DND-41 (cell line): ENCODE data around the gene USP32.

Experiments
- ATAC-seq: fragments of 200-7000 bp; cut with Tn5 transposase; 3 replicates; pipeline ENCODE4 v1.9.1; 2021; ENCODE audit warnings: low read depth; ENCODE audit not compliant: insufficient read depth
- DNase-seq: peaks from one replicate; pipeline ENCODE4 v3.0.0-alpha.2; 2020
- H2AFZ ChIP-seq: 2 replicates; pipeline ENCODE4 v1.6.0; 2012; ENCODE audit warnings: low read depth, low read length
- H3K27ac ChIP-seq: 2 replicates; pipeline ENCODE4 v1.5.1; 2012; ENCODE audit warnings: low read length, inconsistent platforms
- H3K27me3 ChIP-seq: fragments of 200-600 bp; sonication (generic); 2 replicates; pipeline ENCODE4 v1.6.0; 2012; ENCODE audit warnings: low read length, mild to moderate bottlenecking, inconsistent platforms; ENCODE audit not compliant: insufficient read depth, poor library complexity
- H3K36me3 ChIP-seq: 2 replicates; pipeline ENCODE4 v1.5.1; 2012; ENCODE audit warnings: low read length, inconsistent platforms; ENCODE audit not compliant: insufficient read depth
- H3K4me1 ChIP-seq: 2 replicates; pipeline ENCODE4 v1.5.1; 2012; ENCODE audit warnings: mild to moderate bottlenecking, low read length; ENCODE audit not compliant: insufficient read depth
- H3K4me2 ChIP-seq: 2 replicates; pipeline ENCODE4 v1.6.0; 2012; ENCODE audit warnings: mild to moderate bottlenecking, moderate library complexity, low read length, inconsistent platforms; ENCODE audit not compliant: insufficient read depth
- H3K4me3 ChIP-seq, 2 experiments: fragments of 200-600 bp in 1 of 2; shearing (Covaris generic) in 1 of 2; 2 replicates each; pipeline ENCODE4 v1.5.1; 2012 to 2016; ENCODE audit warnings: inconsistent platforms in 2 of 2, low read length in 2 of 2, mild to moderate bottlenecking in 2 of 2, low read depth in 1 of 2, moderate library complexity in 1 of 2
- H3K79me2 ChIP-seq: 2 replicates; pipeline ENCODE4 v1.6.0; 2012; ENCODE audit warnings: low read length, inconsistent platforms; ENCODE audit not compliant: insufficient read depth
- H3K9ac ChIP-seq: 2 replicates; pipeline ENCODE4 v1.6.0; 2012; ENCODE audit warnings: low read depth, mild to moderate bottlenecking, inconsistent platforms, low read length, moderate library complexity
- H3K9me3 ChIP-seq: 2 replicates; pipeline ENCODE4 v1.5.1; 2012; ENCODE audit warnings: low read length, moderate library complexity, mild to moderate bottlenecking, inconsistent platforms; ENCODE audit not compliant: insufficient read depth, severe bottlenecking
- H4K20me1 ChIP-seq: 2 replicates; pipeline ENCODE4 v1.6.0; 2012; ENCODE audit warnings: low read length; ENCODE audit not compliant: insufficient read depth
- EZH2 ChIP-seq: IDR thresholded peaks from 3 replicates; pipeline ENCODE4 v1.6.1; 2012; ENCODE audit warnings: borderline replicate concordance, low read depth, mild to moderate bottlenecking, moderate library complexity, low read length, inconsistent platforms; ENCODE audit not compliant: severe bottlenecking
- TF ChIP-seq, protein P1 (sequence below): IDR thresholded peaks from 2 replicates; pipeline ENCODE4 v1.5.1; 2012; ENCODE audit warnings: borderline replicate concordance, low read length, moderate library complexity, mild to moderate bottlenecking; ENCODE audit not compliant: poor library complexity, severe bottlenecking; ENCODE audit errors: extremely low read depth

Gene USP32

DNA sequence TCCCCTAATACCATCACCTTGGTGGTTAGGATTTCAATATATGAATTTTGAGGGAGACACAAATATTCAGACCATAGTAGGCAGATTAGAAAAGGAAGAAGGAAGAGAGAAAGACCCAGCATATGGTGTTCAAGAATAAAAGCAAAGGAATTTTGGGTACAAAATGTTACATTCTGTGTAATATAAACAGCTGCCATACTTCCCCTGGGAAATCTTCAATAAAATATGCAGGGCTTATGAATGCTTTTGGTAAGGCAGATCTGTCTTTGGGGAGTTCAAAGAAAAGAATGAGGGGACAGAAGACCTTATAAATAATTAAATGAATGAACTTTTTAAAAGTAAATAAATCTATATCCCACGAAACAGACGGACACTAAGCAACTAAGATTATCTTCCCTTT is 91.9 kb downstream of the USP32 start:
- Histone ChIP-seq H3K4me2 (no peak overlapping the region), H3K9me3 (no peaks in the 10 kb centered on the region), H3K79me2 (peaks cover 42% of the 10 kb centered on the region), H3K27me3 (no peaks in the 10 kb centered on the region), H3K27ac (no peak overlapping the region), H2AFZ (no peak overlapping the region), H3K4me1 (no peaks in the 10 kb centered on the region), H3K4me3 (no peak overlapping the region), H3K9ac (no peak overlapping the region), H4K20me1 (no peaks in the 10 kb centered on the region), H3K36me3 (peaks cover 10% of the 10 kb centered on the region; the same call in 1 of the 2 replicates)
- ATAC-seq, result no peak
- TF ChIP-seq, protein P1, sequence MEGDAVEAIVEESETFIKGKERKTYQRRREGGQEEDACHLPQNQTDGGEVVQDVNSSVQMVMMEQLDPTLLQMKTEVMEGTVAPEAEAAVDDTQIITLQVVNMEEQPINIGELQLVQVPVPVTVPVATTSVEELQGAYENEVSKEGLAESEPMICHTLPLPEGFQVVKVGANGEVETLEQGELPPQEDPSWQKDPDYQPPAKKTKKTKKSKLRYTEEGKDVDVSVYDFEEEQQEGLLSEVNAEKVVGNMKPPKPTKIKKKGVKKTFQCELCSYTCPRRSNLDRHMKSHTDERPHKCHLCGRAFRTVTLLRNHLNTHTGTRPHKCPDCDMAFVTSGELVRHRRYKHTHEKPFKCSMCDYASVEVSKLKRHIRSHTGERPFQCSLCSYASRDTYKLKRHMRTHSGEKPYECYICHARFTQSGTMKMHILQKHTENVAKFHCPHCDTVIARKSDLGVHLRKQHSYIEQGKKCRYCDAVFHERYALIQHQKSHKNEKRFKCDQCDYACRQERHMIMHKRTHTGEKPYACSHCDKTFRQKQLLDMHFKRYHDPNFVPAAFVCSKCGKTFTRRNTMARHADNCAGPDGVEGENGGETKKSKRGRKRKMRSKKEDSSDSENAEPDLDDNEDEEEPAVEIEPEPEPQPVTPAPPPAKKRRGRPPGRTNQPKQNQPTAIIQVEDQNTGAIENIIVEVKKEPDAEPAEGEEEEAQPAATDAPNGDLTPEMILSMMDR, result no peak
- TF ChIP-seq EZH2, result no peak
- no peak for DNase-seq

GRCh38 chr17:60297760-60298401 is 94.1 kb downstream of the USP32 start:
- Histone ChIP-seq H3K9me3 (no peaks in the 10 kb centered on the region), H3K79me2 (peaks cover 22% of the 10 kb centered on the region), H4K20me1 (no peaks in the 10 kb centered on the region)

DNA sequence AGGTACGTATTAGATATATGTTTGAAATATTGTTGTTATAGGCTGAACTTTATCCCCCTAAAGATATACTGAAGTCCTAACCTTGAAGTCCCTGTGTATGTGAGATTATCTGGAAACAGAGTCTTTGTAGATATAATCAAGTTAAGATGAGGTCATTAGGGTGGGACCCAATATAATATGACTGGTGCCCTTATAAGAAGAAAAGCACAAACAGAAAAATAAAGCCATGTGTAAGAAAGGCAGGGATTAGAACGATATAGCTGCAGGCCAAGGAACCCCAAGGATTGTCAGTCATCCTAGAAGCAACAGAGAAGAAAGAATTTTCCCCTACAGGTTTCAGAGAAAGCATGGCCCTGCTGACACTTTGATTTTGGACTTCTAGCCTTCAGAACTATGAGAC is 95.8 kb downstream of the USP32 start:
- ATAC-seq (no peak), DNase-seq (no peak)
- Histone ChIP-seq H3K4me2 (no peak overlapping the region), H3K9me3 (no peaks in the 10 kb centered on the region), H3K4me3 (no peak overlapping the region), H3K4me1 (no peaks in the 10 kb centered on the region), H3K79me2 (peaks cover 14% of the 10 kb centered on the region), H3K9ac (no peak overlapping the region), H3K27me3 (no peaks in the 10 kb centered on the region), H2AFZ (no peak overlapping the region), H3K27ac (no peak overlapping the region), H4K20me1 (0 out of 2 replicates have a peak, but pooled peaks cover 2% of the 10 kb centered on the region), H3K36me3 (peaks cover 28% of the 10 kb centered on the region)
- no peak for TF ChIP-seq EZH2
- TF ChIP-seq, protein P1, result no peak

More at GRCh38 chr17:60297760-60298401, 94.1 kb downstream of the USP32 start:
- Histone ChIP-seq H3K36me3 (peaks cover 26% of the 10 kb centered on the region), H3K4me3 (no peak overlapping the region), H3K9ac (no peak overlapping the region), H3K27ac (no peak overlapping the region), H3K4me1 (no peaks in the 10 kb centered on the region), H3K27me3 (no peaks in the 10 kb centered on the region), H3K4me2 (no peak overlapping the region), H2AFZ (no peak overlapping the region)
- ATAC-seq, result no peak
- no peak for DNase-seq
- TF ChIP-seq EZH2, result no peak
- TF ChIP-seq, protein P1, result no peak
